Fibroblast of lung (primary cell): ENCODE measurements around the gene ABCA10. TPM values are rescaled to one million over a fixed set of nuclear protein-coding genes. Genes with fewer than 3 reads are reported as not detected.
A peak's percentile ranks its signal among the peaks of the same experiment; 100 is the strongest.

Source experiments
- DNase-seq, 2 donors: peaks; one replicate each; pipeline versions ENCODE4 v3.0.0 to v3.0.0-alpha.2; 2010; ENCODE audit warnings: low read depth in 2 of 2
- H2AFZ ChIP-seq: 2 replicates; pipeline ENCODE4 v1.5.1; 2012; ENCODE audit warnings: low read length, control low read depth, inconsistent platforms
- H3K27ac ChIP-seq: 2 replicates; pipeline ENCODE4 v1.5.1; 2011; ENCODE audit warnings: low read length, control low read depth; ENCODE audit not compliant: insufficient read depth
- H3K27me3 ChIP-seq: 2 replicates; pipeline ENCODE4 v1.5.1; 2011; ENCODE audit warnings: mild to moderate bottlenecking, low read length; ENCODE audit not compliant: control insufficient read depth, insufficient read depth
- H3K36me3 ChIP-seq: 2 replicates; pipeline ENCODE4 v1.5.1; 2011; ENCODE audit warnings: low read length; ENCODE audit not compliant: control insufficient read depth, insufficient read depth
- H3K4me1 ChIP-seq: 2 replicates; pipeline ENCODE4 v1.5.1; 2011; ENCODE audit warnings: low read length; ENCODE audit not compliant: control insufficient read depth, insufficient read depth; ENCODE audit errors: extremely low read depth
- H3K4me2 ChIP-seq: 2 replicates; pipeline ENCODE4 v1.5.1; 2011; ENCODE audit warnings: low read length, control low read depth; ENCODE audit not compliant: insufficient read depth; ENCODE audit errors: extremely low read depth
- H3K4me3 ChIP-seq, 4 experiments: fragments of 200-600 bp in 1 of 4; sonication (generic) in 1 of 4; replicated peaks in 1 of 4; 2 replicates each; pipeline ENCODE4 v1.5.1; 2011 to 2016; ENCODE audit warnings: low read length in 4 of 4, low read depth in 3 of 4, mild to moderate bottlenecking in 3 of 4, control low read depth in 2 of 4, inconsistent platforms in 1 of 4, mixed read lengths in 1 of 4; ENCODE audit not compliant: insufficient read depth in 1 of 4; ENCODE audit errors: control extremely low read depth in 1 of 4
- H3K79me2 ChIP-seq: 2 replicates; pipeline ENCODE4 v1.5.1; 2012; ENCODE audit warnings: mild to moderate bottlenecking, low read length, inconsistent platforms; ENCODE audit not compliant: control insufficient read depth, insufficient read depth
- H3K9ac ChIP-seq: 2 replicates; pipeline ENCODE4 v1.5.1; 2011; ENCODE audit warnings: mild to moderate bottlenecking, low read length, control low read depth; ENCODE audit not compliant: insufficient read depth
- H3K9me3 ChIP-seq: 2 replicates; pipeline ENCODE4 v1.5.1; 2012; ENCODE audit warnings: low read depth, low read length; ENCODE audit not compliant: control insufficient read depth, insufficient read depth
- H4K20me1 ChIP-seq: 2 replicates; pipeline ENCODE4 v1.5.1; 2011; ENCODE audit warnings: low read length; ENCODE audit not compliant: control insufficient read depth, insufficient read depth; ENCODE audit errors: extremely low read depth
- EZH2 ChIP-seq: IDR thresholded peaks from 2 replicates; pipeline ENCODE4 v1.5.1; 2012; ENCODE audit warnings: low read length, control low read depth, mild to moderate bottlenecking; ENCODE audit errors: missing control alignments
- polyA plus RNA-seq, 2 donors: library from polyadenylated mRNA; depleted of rRNA in 1 of 2; stranded (reverse) in 1 of 2; unstranded in 1 of 2; fragments of >200 nt; gene quantifications; 2 replicates each; pipeline ENCODE4 v1.2.1, GENCODE V29; 2011 to 2012; ENCODE audit warnings: missing spikeins in 1 of 2
- total RNA-seq: library from RNA; depleted of rRNA; stranded (reverse); fragments of >200 nt; gene quantifications from 2 replicates; pipeline ENCODE4 v1.2.1, GENCODE V29; 2014
- TF ChIP-seq, protein P1 (sequence below), 2 donors: IDR thresholded peaks in 1 of 2; conservative IDR thresholded peaks in 1 of 2; 1 replicate in 1 of 2; 2 replicates in 1 of 2; pipeline ENCODE4 v1.5.1; 2011 to 2012; ENCODE audit warnings: low read length in 2 of 2, control low read depth in 1 of 2, inconsistent platforms in 1 of 2, low read depth in 1 of 2, mild to moderate bottlenecking in 1 of 2

The ABCA10 gene
- total and polyA plus RNA-seq, 2 donors (not counting 1 experiment from before 2014, with no cell fraction given): 0.64 to 2.8 TPM

GRCh38 chr17:69187294-69187693, 41.3 kb downstream of the ABCA10 start:
- no peak for DNase-seq
- no peak overlapping the region for H3K4me2 ChIP-seq
- no peak overlapping the region for H2AFZ ChIP-seq
- TF ChIP-seq EZH2: no peak
- TF ChIP-seq, protein P1, sequence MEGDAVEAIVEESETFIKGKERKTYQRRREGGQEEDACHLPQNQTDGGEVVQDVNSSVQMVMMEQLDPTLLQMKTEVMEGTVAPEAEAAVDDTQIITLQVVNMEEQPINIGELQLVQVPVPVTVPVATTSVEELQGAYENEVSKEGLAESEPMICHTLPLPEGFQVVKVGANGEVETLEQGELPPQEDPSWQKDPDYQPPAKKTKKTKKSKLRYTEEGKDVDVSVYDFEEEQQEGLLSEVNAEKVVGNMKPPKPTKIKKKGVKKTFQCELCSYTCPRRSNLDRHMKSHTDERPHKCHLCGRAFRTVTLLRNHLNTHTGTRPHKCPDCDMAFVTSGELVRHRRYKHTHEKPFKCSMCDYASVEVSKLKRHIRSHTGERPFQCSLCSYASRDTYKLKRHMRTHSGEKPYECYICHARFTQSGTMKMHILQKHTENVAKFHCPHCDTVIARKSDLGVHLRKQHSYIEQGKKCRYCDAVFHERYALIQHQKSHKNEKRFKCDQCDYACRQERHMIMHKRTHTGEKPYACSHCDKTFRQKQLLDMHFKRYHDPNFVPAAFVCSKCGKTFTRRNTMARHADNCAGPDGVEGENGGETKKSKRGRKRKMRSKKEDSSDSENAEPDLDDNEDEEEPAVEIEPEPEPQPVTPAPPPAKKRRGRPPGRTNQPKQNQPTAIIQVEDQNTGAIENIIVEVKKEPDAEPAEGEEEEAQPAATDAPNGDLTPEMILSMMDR (conservative IDR thresholded peaks at IDR 0.05 in 1 of 2, IDR thresholded peaks at IDR 0.05 in 1 of 2; ENCODE audit: low read depth in 1 of 2, low read length in 2 of 2): no peak
- no peak overlapping the region for H3K27ac ChIP-seq
- H3K9me3 ChIP-seq: no peaks in the 10 kb centered on the region
- no peak overlapping the region for H3K4me3 ChIP-seq
- H3K27me3 ChIP-seq: no peaks in the 10 kb centered on the region
- H3K9ac ChIP-seq: no peak overlapping the region
- no peaks in the 10 kb centered on the region for H4K20me1 ChIP-seq
- H3K36me3 ChIP-seq: no peaks in the 10 kb centered on the region
- H3K4me1 ChIP-seq: no peaks in the 10 kb centered on the region
- H3K79me2 ChIP-seq: no peaks in the 10 kb centered on the region

- no peaks in the 10 kb centered on the region for H3K79me2 ChIP-seq
- H3K27me3 ChIP-seq: no peaks in the 10 kb centered on the region
- H3K9me3 ChIP-seq: no peaks in the 10 kb centered on the region
- H3K36me3 ChIP-seq: no peaks in the 10 kb centered on the region
- no peak overlapping the region for H2AFZ ChIP-seq
- H3K4me2 ChIP-seq: no peak overlapping the region
- TF ChIP-seq, protein P1 (conservative IDR thresholded peaks at IDR 0.05 in 1 of 2, IDR thresholded peaks at IDR 0.05 in 1 of 2; ENCODE audit: low read depth in 1 of 2, low read length in 2 of 2): no peak
- no peak for TF ChIP-seq EZH2
- no peak overlapping the region for H3K9ac ChIP-seq
- no peak overlapping the region for H3K27ac ChIP-seq
- DNase-seq: peak; percentile 30 to 56
- no peaks in the 10 kb centered on the region for H3K4me1 ChIP-seq
- no peak overlapping the region for H3K4me3 ChIP-seq
- H4K20me1 ChIP-seq: no peaks in the 10 kb centered on the region
Observed at GRCh38 chr17:69179227-69179952, 49.2 kb downstream of the ABCA10 start.

- Histone ChIP-seq H3K4me2 (no peak overlapping the region), H4K20me1 (no peaks in the 10 kb centered on the region), H2AFZ (no peak overlapping the region), H3K79me2 (no peaks in the 10 kb centered on the region), H3K27ac (no peak overlapping the region), H3K27me3 (no peaks in the 10 kb centered on the region), H3K4me1 (no peaks in the 10 kb centered on the region), H3K36me3 (no peaks in the 10 kb centered on the region), H3K4me3 (no peak overlapping the region), H3K9ac (no peak overlapping the region), H3K9me3 (no peaks in the 10 kb centered on the region)
- TF ChIP-seq EZH2: no peak
- TF ChIP-seq, protein P1 (conservative IDR thresholded peaks at IDR 0.05 in 1 of 2, IDR thresholded peaks at IDR 0.05 in 1 of 2; ENCODE audit: low read depth in 1 of 2, low read length in 2 of 2): no peak
- no peak for DNase-seq
Observed at GRCh38 chr17:69176457-69176795, 52.2 kb downstream of the ABCA10 start.
